ENCODE data around the gene CNOT6.
"Not testable (repeated sequence)": the region's sequence is repeated elsewhere in the genome, so short reads cannot be mapped to it uniquely, and the experiment has no call there.

DNA sequence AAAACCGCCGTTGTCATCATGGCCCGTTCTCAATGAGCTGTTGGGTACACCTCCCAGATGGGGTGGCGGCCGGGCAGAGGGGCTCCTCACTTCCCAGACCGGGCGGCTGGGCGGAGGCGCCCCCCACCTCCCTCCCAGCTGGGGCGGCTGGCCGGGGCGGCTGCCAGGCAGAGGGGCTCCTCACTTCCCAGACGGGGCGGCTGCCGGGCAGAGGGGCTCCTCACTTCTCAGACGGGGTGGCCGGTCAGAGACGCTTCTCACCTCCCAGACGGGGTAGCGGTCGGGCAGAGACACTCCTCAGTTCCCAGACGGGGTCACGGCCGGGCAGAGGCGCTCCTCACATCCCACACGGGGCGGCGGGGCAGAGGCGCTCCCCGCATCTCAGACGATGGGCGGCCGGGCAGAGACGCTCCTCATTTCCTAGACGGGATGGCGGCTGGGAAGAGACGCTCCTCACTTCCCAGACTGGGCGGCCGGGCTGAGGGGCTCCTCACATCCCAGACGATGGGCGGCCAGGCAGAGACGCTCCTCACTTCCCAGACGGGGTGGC, 36.9 kb downstream of the CNOT6 start:
- TF ChIP-seq ZNF274 (IDR thresholded peaks at IDR 0.05; ENCODE audit: low read depth, low read length); YY1 (IDR thresholded peaks at IDR 0.05; ENCODE audit: insufficient read depth, insufficient read length); SUZ12 (IDR thresholded peaks at IDR 0.05; ENCODE audit: extremely low read depth, insufficient read depth, insufficient read length): not testable (repeated sequence)

Measured in NT2/D1 (cell line).